ENCODE data around the gene MAPKAPK2. TPM values are rescaled to one million over a fixed set of nuclear protein-coding genes. Genes with fewer than 3 reads are reported as not detected.

MAPKAPK2 gene
- total and polyA plus RNA-seq, 12 donors = 25.3 to 129 (median 85.0) TPM

DNA sequence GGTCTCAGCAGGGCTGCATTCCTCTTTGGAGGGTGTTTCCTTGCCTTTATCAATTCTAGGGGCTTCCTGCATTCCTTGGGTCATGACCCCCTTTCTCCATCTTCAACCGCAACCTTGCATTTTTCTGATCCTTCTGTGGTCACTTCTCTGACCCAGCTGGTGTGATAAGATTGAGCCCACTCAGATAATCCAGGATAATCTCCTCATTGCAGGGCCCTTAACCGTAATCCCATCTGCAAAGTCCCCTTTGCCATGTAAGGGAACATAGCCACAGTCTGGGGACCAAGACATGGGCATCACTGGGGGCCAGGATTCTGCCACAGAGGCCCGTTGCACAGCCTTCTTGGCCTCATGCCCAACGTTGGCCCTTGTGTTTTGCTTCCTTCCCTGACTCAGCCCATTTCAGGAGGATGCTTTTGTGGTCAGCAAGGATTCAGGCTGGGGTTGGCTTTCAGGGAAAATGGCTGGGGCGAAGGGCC lies 50.9 kb downstream of the MAPKAPK2 start:
- H3K9me3 ChIP-seq (replicated peaks in 1 of 3) = no peaks in the 10 kb centered on the region
- peak overlapping the region in 1 of 5 donors; percentile 1 for H3K27ac ChIP-seq
- DNase-seq = peak in 3 of 7 donors; percentile 53 to 63 (median 60)
- no peak overlapping the region for H3K4me3 ChIP-seq
- no peaks in the 10 kb centered on the region for H3K27me3 ChIP-seq
- TF ChIP-seq POLR2A (IDR thresholded peaks at IDR 0.05) = no peak
- TF ChIP-seq, protein P1, sequence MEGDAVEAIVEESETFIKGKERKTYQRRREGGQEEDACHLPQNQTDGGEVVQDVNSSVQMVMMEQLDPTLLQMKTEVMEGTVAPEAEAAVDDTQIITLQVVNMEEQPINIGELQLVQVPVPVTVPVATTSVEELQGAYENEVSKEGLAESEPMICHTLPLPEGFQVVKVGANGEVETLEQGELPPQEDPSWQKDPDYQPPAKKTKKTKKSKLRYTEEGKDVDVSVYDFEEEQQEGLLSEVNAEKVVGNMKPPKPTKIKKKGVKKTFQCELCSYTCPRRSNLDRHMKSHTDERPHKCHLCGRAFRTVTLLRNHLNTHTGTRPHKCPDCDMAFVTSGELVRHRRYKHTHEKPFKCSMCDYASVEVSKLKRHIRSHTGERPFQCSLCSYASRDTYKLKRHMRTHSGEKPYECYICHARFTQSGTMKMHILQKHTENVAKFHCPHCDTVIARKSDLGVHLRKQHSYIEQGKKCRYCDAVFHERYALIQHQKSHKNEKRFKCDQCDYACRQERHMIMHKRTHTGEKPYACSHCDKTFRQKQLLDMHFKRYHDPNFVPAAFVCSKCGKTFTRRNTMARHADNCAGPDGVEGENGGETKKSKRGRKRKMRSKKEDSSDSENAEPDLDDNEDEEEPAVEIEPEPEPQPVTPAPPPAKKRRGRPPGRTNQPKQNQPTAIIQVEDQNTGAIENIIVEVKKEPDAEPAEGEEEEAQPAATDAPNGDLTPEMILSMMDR (IDR thresholded peaks at IDR 0.05) = no peak
- intact Hi-C loops (cut with DNase I) = loop anchor here in 1 of 2 donors (10.0 kb wide), 2 partner anchors 69 to 169 kb away; no protein-coding TSS in a partner anchor
- whole genome bisulfite sequencing, 4 donors = 61 to 70% (median 62%) methylated on average over 5 of the region's 5 CpGs
- H3K4me1 ChIP-seq (replicated peaks in 1 of 2) = peaks cover 7 to 14% of the 10 kb centered on the region in 2 donors
- H3K36me3 ChIP-seq (replicated peaks in 1 of 2) = peaks cover 0 to 45% of the 10 kb centered on the region in 2 donors

- DNase-seq = peak in 1 of 7 donors; percentile 53
- H3K27ac ChIP-seq = peak overlapping the region in 2 of 5 donors; percentile 10 to 21
- intact Hi-C loops (cut with DNase I) = loop anchor here in 1 of 2 donors (10.0 kb wide), 2 partner anchors 68 to 168 kb away; no protein-coding TSS in a partner anchor
- H3K9me3 ChIP-seq (replicated peaks in 1 of 3) = no peaks in the 10 kb centered on the region
- H3K27me3 ChIP-seq = no peaks in the 10 kb centered on the region
- WGBS, 4 donors = 81 to 92% (median 89%) methylated on average over 12 to 14 of the region's 14 CpGs
- H3K4me3 ChIP-seq = no peak overlapping the region
- TF ChIP-seq, protein P1 (IDR thresholded peaks at IDR 0.05) = no peak
- TF ChIP-seq POLR2A (IDR thresholded peaks at IDR 0.05) = no peak
- H3K4me1 ChIP-seq (replicated peaks in 1 of 2) = peaks cover 7 to 14% of the 10 kb centered on the region in 2 donors
- H3K36me3 ChIP-seq (replicated peaks in 1 of 2) = peaks cover 0 to 30% of the 10 kb centered on the region in 2 donors
Observed at GRCh38 chr1:206736878-206737728, 52.4 kb downstream of the MAPKAPK2 start.

- Histone ChIP-seq H3K27me3 (no peaks in the 10 kb centered on the region), H3K4me3 (no peak overlapping the region), H3K9me3 (replicated peaks in 1 of 3) (no peaks in the 10 kb centered on the region), H3K4me1 (replicated peaks in 1 of 2) (peaks cover 6 to 11% of the 10 kb centered on the region in 2 donors), H3K36me3 (replicated peaks in 1 of 2) (peaks cover 0 to 24% of the 10 kb centered on the region in 2 donors), H3K27ac (peak overlapping the region in 1 of 5 donors; percentile 10)
- TF ChIP-seq POLR2A (IDR thresholded peaks at IDR 0.05) = no peak
- TF ChIP-seq, protein P1 (IDR thresholded peaks at IDR 0.05) = no peak
- peak in 3 of 7 donors; percentile 54 to 63 (median 57) for DNase-seq
- intact Hi-C loops (cut with DNase I) = loop anchor here in 1 of 2 donors (10.0 kb wide), 2 partner anchors 67 to 167 kb away; no protein-coding TSS in a partner anchor
- 25 to 49% (median 44%) methylated on average over 3 of the region's 3 CpGs for WGBS, 4 donors
Observed at GRCh38 chr1:206737729-206738201, 53.1 kb downstream of the MAPKAPK2 start.

Data from adrenal gland (tissue), 12 donors.